Activated CD4-positive, alpha-beta T cell treated with anti-CD3 and anti-CD28 coated beads, Interleukin-2, Interleukin-4, amounts not matched to agents 100 ng/mL and 50 ng/mL, durations not matched to agents 16 hours and 8 hours (primary cell): ENCODE results near the gene TMEM163.
"Not testable (repeated sequence)": the region's sequence is repeated elsewhere in the genome, so short reads cannot be mapped to it uniquely, and the experiment has no call there.

Experiments
- DNase-seq: peaks from one replicate; pipeline ENCODE4 v3.0.0-alpha.2; 2020; ENCODE audit warnings: low spot score

The TMEM163 gene

DNA sequence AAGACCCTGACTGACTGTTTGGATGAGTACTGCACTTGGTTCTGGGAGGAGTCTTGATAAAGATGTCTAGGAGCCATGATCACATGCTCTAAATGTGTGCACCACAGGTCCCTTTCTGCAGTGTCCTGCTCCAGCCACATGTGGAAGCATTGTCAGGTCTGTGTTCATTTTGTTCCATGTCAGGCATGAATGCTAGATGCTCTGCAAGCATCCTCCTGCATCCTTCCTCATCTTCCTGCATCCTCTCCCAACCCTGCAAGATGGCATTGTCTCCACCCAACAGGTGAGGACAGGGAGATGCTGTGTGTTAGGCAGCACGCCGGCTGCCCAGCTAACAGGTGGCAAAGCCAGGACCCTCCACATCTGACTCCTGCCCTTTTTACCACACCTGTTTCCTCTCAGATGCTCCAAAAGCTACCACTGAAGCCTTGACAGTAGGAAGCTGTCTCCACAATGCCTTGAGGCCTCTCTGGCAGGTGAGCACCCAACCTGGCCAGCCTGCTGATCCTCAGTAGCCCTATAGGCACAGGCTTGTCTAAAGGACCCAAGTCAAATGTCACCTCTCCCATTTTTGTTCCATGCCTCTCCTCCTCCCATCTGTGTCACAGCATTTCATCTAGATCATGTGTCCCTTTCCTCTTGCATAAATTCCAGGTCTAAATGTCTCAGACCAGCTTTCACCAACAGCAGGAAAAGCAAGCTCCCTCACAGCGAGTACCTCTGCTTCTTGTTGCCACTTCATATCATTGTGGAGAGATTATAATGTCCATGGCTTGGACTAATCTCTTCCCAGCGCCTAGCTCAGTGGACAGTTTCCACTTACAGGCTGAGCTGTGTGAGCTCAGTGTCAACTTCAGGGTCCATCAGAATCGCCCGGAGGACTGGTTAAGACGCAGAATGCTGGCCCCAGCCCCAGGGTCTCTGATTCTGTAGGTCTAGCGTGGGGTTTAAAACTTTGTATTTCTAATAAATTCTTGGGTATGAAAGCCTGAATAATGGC lies 55.0 kb downstream of the TMEM163 start:
- no peak for DNase-seq

DNA sequence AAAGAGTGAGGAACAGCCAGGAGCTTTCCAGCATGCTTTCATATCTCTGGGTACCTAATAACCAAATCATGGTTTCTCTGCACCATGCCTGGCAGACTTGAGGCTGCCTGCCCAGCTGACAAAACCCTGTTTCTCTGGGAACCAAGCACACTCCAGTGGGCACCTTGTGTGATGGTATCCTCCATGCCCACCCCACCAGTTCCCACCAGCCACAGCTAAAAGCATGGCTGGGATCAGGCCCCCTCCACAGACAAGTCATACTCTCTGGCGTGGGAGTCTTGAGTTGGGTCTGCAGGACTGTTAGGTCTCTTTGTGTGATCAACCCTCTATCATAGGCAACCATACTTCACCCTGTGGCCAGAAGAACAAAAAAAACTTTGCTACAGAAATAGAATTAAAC lies 56.0 kb downstream of the TMEM163 start:
- DNase-seq = no peak

DNA sequence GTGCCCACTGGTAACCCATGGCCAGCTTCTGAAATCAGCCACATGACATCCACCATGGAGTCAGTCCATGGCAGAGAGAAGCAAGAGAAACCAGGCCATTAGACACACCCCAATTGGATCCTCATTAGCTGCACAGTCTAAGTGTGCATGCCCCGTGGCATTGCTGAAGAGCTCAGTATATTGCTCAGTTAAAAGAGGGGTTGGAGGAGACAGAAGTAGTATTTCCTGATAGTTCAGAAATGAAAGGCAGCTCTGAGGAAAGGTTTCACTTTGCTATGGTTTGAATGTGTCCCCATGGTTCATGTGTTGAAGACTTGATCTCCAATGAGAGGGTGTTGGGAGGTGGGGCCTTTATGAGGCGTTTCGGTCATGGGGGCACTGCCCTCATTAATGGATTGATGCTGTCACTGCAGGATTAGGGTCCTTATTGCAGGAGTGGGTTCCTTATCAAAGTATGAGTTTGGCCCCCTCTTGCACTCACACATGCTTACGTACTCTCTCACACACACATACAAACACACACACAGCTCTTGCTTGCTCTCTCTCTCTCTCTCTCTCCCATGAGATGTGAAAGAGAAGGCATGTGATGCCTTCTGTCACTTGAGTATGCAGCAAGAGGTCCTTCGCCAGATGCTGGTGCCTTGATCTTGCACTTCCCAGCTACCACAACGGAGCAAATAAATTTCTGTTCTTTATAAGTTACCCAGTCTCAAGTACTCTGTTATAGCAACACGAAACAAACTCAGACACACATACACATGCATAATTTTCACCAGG lies 58.0 kb downstream of the TMEM163 start:
- DNase-seq = no peak

DNA sequence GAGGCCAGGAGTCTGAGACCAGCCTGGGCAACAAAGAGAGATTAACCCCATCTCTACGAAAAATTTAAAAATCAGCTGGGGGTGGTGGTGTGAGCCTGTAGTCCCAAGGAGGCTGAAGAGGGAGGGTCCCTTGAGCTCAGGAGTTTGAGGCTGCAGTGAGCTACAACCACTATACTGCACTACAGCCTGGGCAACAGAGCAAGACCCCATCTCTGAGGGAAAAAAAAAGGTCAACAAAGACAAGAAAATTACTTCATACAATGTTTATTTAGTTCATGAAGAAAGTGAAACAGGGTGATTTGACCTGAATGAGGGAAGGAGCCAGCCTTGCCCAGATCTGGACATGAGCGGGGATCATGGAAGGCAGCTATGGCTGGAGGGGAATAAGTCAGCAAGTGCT lies 59.1 kb downstream of the TMEM163 start:
- DNase-seq = no peak

DNA sequence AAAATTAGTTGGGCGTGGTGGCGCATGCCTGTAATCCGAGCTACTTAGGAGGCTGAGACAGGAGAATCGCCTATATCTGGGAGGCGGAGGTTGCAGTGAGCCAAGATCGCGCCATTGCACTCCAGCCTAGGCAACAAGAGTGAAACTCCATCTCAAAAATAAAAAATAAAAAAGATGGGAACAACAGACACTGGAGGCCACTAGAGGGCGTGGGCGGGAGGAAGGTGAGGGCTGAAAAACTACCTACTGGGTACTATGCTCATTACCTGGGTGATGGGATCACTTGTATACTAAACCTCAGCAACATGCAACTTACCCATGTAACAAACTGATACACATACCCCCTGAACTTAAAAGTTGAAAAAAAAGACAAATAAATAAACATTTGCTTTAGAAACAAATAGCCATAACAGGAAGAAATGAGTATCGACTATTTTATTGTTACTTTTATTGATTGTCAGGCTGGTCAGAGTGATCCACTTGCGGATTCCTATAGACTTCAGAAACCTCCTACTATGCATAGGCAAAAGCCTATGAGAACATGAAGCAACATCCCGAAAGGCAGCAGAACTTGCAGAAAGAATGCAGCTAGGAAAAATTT lies 61.0 kb downstream of the TMEM163 start:
- DNase-seq = no peak

DNA sequence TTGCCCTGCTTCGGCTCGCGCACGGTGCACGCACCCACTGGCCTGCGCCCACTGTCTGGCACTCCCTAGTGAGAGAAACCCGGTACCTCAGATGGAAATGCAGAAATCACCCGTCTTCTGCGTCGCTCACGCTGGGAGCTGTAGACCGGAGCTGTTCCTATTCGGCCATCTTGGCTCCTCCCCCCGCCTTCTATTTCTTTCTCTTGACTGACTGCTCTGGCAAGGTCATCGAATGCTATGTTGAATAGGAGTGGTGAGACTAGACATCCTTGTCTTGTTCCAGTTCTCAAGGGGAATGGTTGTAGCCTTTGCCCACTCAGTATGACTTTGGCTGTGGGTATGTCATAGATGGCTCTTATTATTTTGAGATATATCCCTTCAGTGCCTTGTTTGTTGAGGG lies 62.4 kb downstream of the TMEM163 start:
- DNase-seq = not testable (repeated sequence)

DNA sequence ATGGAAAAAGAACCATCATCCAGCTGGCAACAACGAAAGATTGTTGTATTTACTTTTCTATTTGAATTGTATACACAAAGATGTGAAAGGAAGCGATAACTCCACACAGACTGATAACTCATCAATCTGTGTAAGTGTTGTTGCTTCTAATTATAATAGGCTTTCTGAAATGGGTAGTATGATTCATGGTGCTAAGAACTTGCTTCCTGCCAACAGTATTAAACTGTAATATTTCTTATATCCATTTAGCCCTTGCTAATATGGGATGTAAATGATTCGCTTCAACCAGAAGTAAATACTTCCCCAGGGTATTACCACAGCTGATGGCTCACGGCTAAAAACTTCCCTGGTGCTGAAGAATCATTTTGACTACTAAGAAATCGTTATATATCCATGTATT lies 70.2 kb downstream of the TMEM163 start:
- no peak for DNase-seq

DNA sequence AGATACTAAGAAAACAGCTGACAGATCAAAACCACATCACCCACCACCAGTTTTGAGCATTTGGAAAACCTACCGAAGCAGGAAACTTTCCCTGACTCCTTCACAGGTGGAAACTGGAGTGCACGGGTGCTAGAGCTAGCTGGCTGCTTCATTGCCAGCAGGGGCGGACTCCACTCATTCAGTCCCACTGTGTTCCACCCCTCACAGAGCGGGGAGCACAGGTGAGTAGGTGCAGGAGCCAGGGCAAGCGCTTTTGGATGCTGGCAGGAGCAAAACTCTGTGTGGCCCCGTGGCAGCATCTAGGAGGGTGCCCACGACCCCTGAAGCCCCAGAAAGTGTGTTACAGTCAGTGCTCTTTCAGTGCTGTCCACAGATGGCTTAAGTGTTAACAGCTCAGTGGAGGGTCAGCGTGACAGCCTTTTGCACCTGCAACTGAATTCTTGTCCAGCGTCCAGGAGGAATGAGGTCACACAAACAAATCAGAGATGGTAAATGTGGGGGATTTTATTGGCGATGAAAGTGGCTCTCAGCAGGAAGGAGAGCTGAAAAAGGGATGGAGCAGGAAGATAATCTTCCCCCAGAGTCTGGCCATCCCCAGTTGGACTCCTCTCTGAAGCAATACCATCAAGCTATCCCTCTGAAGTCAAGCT lies 71.1 kb downstream of the TMEM163 start:
- no peak for DNase-seq

DNA sequence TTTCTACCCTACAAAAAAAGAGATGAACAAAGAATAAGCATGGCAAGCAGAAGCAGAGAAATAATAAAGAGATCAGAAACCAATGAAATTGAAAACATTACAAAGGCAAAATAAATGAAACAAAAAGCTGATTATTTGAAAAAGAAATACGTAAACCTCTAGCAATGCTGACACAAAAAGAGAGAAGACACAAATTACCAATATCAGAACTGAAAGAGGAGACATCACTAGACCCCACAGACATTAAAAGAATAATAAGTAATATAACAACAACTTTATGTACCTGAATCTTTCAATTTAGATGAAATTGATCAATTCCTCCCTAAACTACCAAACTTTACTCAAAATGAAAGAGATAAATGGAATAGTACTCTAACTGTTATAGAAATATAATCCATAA lies 75.9 kb downstream of the TMEM163 start:
- DNase-seq = no peak

DNA sequence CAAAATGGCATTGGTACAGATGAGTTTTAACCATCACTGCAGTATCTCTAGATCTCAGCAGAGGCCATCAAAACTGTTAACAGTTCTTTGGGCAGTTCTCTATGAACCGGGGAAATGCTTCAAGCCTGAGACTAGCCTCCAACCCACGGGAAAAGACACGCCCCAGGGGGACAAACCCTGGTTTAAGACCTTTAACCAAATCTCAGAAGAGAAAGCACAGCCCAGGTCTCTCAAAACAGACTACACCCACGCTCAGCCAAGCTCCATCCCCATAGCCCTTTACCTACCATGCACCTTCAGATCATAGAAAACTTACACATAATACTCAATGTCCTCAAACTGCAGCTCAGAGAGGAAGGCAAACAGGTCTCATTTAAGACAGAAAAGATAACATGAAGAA lies 78.3 kb downstream of the TMEM163 start:
- no peak for DNase-seq

DNA sequence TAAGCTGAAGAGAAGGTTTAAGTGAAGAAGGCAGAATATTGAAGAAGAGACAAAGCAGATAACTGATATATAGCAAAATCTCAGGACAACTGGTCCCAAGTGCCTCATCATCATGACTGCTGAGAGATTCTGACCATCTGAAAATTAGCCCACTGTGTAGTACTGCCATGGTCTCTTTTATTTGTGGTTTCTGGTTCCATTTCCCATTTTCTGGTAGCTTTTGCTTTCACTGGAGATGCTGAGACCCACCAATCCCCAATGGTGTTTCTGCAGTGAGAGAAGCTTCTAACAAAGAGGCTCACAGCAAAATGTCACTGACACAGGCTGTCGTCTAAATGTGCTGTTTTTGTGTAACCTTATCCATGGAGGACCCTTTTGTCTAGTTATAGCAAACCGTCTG lies 79.5 kb downstream of the TMEM163 start:
- no peak for DNase-seq

DNA sequence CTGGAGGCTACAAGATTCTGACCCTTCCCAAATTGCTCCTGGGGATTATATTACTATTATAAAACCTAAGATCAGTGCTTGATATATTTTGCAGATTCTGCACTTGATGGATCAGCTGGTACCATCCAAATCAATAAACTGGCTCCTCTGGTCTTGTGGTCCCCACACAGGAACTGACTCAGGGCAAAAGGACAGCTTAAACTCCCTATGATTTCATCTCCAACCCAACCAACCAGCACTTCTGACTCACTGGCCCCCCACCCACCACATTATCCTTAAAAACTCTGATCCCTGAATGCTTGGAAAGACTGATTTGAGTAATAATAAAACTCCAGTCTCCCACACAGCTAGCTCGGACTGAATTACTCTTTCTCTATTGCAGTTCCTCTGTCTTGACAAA lies 82.1 kb downstream of the TMEM163 start:
- no peak for DNase-seq

DNA sequence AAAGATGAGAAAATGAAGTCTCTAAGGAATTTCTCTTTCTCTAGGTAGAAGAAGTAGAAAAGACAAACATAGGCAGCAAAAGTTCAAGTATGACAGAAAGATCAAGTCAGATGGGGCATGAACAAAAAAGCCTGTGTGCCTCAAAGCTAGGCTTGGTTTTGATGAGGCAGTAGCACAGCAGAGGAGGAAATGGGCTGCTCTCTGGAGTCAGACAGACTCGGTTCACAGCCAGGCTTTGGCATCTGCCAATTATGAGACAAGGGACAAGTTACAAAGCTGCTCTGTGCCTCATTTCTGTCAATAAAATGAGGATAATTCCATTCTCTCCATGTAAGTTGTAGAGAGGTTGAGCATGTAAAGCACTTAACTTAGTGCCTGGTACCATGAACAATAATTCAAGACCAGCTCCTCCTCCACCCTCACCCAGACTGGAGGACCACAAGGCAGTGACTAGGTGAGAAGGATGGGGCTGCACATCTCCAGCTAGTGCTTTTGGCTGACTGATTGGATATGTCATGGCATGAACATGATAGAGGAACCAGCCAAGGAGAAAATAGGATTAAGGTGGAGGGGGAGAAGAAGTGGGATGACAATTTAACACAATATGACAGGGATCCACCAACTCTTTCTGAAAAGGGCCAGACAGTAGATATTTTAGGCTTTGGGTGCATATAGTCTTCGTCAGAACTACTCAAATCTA lies 84.6 kb downstream of the TMEM163 start:
- no peak for DNase-seq

DNA sequence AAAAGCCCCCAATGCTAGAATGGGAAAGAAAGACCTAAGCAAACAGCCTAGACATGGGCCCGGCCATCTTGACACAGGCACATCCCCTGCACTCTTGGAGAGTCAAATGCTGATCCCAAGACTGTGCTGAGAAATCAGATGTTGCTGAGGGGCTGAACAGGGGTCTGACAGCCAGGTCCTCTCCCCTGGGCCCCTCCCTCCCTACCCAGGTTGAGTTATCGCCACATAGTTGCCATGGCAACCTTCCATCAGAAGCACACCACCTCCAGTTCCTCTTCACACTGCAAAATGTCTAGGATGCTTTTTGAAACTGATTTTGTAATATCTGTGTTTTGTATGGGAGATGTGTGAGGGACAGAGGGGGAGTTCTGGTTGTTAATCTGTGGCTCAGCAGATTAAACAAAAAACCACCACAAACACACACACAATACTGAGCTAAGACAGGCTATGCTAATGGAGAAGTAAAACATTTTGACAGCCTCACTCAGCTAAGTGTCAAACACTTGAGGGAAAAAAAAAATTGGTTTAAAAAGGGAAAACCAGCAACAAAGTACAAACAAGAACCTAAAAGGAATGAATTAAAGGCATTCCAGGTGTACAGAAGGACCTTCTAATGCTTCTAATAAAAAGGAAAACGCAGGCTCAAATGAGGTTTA lies 88.2 kb downstream of the TMEM163 start:
- no peak for DNase-seq

DNA sequence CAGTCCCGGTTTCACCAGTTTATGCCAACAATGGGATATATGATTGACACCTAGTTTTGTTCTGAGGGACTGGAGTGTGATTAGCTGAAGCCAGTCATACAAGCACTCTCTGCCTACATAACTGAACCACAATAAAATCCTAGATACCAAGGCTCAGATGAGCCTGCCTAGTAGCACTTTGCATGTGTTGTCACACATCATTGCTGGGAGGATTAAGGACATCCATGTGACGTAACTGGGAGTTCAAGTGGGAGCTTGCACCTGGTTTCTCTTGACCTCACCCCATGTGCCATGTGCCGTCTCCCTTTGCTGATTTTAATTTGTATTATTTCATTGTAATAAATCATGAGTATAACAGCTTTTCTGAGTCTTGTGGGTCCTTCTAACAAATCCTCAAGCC lies 90.3 kb downstream of the TMEM163 start:
- DNase-seq = no peak

DNA sequence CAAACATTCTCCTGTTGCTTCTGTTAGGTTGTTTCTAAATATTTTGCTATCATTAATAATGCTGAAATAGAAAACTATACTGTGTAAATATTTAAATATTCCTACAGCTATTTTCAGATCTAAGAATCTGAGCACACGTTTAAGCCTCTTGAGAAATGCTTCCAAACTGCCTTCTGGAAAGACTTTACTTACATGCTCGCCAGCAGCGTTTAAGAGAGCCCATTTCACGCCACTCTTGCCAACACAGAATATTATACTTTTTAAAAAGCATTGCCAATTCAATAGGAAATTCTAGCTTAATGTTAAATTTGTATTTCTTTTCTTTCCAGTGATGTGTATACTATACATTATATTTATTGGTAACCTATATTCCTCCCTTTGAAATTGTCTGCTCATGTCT lies 92.0 kb downstream of the TMEM163 start:
- no peak for DNase-seq

DNA sequence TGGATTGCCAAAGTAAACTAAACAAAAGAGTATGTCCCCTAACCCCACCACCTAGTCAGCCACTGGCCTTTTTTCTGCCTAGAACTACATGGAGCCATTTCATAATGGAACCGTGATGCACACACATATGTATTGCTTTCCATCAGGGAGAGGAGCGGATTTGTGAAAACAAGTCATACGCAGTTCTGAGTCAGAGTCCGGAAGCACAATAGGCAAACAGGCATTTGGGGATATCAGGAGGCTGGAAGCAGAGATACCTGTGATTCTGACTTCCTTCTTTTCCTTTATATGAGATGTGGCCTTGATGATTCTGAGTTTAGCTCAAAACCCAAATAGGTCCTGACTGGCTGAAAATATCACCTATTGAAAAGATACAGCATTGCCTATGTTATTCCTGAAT lies 93.5 kb downstream of the TMEM163 start:
- no peak for DNase-seq

DNA sequence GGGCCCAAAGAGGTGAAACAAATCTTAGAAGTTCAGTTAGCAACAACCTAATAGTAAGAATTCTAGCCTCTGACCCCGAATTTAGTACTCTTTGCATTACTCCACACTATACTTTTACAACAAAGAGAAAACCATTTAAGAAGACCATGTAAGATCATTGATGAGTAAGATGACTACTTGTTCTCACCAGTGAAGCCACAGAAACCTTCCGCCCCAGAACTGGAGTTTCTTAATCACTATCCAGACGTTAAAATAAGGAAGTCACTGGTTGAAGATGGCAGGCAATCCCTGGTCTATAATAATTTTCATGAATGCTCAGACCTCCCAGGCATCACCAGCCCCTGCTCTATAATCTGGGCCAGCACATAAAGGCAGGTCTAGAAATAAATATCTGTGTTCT lies 95.0 kb downstream of the TMEM163 start:
- DNase-seq = peak; percentile 71

DNA sequence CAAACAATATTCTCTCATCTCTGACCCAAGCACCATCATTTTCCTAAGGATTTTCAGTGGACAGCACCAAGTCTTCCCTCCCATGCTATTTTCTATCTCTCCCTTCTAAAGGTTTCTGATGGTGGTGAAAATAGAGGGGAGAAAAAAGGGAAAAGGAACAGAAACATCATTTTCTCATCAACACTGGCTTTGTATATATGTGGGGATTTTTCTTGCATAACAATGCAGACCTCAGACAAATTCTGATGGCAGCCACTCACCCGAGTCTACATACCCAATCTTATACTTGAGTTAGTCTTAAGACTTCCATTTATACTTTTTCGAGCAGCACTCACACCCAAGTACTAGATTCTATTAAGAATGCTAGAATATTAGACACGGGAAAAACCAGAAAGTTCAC lies 95.8 kb downstream of the TMEM163 start:
- no peak for DNase-seq

DNA sequence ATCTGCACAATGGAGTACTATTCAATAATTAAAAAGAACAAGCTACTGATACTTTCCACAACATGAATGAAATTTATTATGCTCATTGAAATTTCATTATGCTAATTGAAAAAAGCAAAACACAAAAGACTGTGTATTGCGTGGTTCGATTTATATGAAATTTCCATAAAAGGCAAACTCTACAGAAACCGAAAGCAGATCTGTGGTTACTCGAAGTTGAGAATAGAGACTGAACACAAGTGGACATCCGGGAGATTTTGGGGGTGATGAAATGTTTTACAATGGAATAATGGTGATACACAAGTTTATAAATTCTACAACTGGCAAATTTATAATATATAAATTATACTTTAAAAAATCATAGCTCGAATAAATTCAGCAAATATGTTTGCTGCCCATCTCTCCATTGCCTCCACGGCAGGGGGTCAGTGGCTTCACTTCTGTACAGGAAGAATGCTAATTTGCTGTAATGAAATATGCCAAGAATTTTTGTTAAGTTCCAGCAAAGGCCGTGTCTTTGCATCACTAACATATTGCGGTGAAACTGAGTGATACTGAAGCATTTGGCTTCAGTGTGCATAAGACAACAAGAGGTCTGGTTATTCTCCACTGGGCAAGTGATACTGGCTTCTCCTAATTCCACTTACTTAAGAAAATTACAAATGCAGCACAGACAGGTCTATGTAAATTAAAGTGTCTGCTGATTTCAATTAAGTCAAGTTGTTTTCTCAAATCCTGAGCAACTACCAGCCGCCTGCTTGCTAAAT lies 96.7 kb downstream of the TMEM163 start:
- no peak for DNase-seq
